Endothelial cell of umbilical vein (primary cell): ENCODE measurements around the gene ZBTB20.

ENCODE experiments used
- EZH2 ChIP-seq: IDR thresholded peaks from 2 replicates; pipeline ENCODE4 v1.6.1; 2012; ENCODE audit warnings: borderline replicate concordance, low read depth, mild to moderate bottlenecking, moderate library complexity, low read length, inconsistent platforms; ENCODE audit not compliant: severe bottlenecking
- POLR2A ChIP-seq: IDR thresholded peaks from 2 replicates; pipeline ENCODE4 v1.6.1; 2012; ENCODE audit warnings: low read depth, mild to moderate bottlenecking, control low read depth, low read length
- POLR2AphosphoS5 ChIP-seq: IDR thresholded peaks from 2 replicates; pipeline ENCODE4 v1.6.1; 2012; ENCODE audit warnings: low read depth, mild to moderate bottlenecking, control low read depth, low read length, moderate library complexity; ENCODE audit not compliant: insufficient read depth
- TF ChIP-seq, protein P1 (sequence below), 2 donors: IDR thresholded peaks; 1 replicate in 1 of 2; 2 replicates in 1 of 2; pipeline ENCODE4 v1.5.1; 2011; ENCODE audit warnings: low read length in 2 of 2, mild to moderate bottlenecking in 2 of 2, moderate library complexity in 2 of 2, control low read depth in 1 of 2, inconsistent platforms in 1 of 2, low read depth in 1 of 2; ENCODE audit not compliant: insufficient read depth in 1 of 2; ENCODE audit errors: extremely low read depth in 1 of 2

DNA sequence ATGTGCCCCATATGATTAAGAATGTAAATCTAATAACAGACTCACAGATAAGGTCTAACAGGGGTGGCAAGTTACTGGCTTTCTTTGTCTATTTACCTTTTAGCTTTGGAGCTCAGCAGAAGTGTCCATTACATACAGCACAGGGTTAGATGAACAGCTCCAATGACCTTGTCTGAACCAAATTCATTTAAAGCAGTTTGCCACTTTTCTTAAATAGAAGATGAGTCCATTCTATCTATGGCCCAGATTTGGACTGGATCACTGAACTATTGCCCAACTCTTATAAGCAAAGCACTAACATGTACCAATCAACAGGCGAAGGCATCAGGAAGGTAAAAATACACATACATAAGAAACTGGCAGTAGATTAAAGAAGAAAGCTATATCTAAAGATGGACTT, 638.9 kb downstream of the ZBTB20 start:
- TF ChIP-seq, protein P1, sequence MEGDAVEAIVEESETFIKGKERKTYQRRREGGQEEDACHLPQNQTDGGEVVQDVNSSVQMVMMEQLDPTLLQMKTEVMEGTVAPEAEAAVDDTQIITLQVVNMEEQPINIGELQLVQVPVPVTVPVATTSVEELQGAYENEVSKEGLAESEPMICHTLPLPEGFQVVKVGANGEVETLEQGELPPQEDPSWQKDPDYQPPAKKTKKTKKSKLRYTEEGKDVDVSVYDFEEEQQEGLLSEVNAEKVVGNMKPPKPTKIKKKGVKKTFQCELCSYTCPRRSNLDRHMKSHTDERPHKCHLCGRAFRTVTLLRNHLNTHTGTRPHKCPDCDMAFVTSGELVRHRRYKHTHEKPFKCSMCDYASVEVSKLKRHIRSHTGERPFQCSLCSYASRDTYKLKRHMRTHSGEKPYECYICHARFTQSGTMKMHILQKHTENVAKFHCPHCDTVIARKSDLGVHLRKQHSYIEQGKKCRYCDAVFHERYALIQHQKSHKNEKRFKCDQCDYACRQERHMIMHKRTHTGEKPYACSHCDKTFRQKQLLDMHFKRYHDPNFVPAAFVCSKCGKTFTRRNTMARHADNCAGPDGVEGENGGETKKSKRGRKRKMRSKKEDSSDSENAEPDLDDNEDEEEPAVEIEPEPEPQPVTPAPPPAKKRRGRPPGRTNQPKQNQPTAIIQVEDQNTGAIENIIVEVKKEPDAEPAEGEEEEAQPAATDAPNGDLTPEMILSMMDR (IDR thresholded peaks at IDR 0.05; ENCODE audit: extremely low read depth in 1 of 2, insufficient read depth in 1 of 2, low read depth in 1 of 2, low read length in 2 of 2) = no peak
- no peak for TF ChIP-seq POLR2AphosphoS5
- TF ChIP-seq POLR2A = no peak
- no peak for TF ChIP-seq EZH2
